NCI-H1092 treated with DMSO at 0.1 percent for 48 hours (cell line): Measurements from ENCODE around the gene NKX6-1.

Source experiments
- DNase-seq: peaks from one replicate; lab custom pipeline; 2025; lab: John Stamatoyannopoulos, UW

The NKX6-1 gene

DNA sequence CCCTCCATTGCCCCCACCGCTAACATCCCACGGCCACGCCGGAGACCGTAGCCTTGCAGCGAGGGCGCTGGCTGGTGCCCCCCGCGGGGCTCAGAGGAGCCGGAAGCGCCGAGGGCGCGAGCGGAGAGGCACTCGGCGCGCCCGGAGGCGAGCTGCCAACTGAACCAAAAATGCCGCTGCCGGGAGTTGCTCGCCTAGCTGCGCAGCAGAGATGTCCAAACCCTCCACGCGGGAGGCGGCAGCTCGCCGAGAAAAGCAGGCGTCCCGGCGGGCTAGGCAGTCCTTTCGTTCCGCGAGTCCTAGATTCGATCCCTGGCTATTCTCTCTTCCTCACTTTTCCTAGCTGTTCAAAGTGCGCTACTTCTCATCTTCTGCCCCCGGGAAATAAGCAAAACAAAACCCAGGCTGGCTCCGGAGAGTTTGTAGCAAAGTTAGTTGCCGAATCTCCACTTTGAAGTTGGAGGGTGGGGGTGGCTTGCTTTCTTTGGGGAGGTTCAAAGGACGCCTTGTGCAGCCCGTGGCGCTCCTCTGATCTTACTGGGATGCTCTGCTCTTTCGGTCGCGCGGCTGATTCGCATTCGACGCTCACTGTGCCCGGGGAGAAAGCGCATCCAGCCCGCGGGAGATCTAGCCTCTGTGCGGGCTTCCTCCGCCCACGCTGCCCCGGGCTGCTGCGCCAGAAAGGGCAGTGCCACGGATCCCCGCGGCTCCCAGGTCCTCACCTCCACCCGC, 723 bp downstream of the NKX6-1 start:
- DNase-seq = no peak

DNA sequence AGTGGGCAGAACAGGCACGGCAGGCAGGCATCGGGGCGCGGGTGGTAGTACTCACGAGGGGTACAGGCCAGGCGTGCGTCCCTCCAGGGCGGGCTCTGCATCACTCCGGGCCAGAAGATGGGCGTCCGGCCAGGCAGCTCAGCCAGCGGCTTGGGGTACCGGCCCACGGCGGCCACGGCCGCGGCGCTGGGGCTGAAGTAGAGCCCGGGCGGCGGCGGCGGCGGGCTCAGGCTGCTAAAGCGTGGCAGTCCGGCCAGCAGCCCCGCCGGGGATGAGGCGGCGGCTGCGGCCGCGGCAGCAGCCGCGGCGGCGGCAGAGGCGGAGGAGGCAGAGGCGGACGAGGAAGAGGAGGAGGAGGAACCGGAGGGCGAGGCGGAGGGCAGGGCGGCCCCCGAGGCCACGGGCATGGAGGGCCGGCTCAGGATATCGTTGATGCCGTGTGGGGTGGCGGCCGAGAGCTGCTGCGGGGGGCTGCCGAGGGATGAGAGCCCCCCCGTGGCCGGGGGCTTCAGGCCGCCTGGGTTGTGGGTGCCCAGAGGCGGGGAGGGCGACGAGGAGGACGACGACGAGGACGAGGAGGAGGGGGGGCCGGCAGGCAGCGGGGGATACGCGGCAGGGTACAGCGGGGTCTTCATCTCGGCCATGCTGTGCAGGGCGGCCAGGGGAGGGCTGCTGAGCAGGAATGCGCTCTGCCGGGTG, 1.4 kb downstream of the NKX6-1 start:
- DNase-seq = no peak

DNA sequence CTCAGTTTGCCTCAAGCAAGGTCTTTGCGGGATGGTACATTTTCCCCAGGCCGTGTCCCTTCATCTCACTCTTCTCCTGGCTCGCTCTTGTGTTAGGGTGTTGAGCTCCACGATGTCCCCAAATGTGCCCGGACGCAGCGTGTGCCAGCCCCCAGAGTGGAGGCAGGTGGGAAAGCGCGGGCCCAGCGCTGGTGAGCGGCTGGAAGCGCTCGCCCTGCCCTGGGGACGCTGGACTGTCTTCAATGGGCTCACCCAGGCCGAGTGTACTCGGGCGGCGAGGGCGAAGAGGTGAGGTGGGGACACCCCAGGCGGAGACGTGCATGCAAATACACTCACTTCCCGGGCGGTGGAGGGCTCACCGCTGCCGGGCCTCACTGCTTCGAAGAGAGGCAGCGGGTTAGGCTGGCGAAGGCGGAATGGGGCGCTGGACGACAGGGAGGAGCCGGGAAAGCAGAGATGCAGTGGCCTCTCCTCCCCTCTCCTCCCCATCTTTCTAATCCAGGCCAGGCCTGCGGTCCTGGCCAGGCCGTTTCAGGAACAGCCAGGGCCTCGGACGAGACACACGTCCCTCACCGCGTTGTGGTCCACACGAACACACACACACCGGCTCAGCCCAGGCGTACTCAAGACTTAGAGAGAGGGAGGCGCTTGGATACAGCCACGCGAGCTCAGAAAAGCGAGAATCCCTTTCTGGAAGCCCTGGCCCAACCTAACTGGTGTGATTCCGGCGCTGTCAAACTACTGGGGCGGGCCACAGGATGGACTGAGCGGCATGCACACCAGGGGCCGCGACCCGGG, 2.2 kb downstream of the NKX6-1 start:
- no peak for DNase-seq

- no peak for DNase-seq
These were observed 2.8 kb downstream of the NKX6-1 start for GRCh38 chr4:84496331-84496705.

DNA sequence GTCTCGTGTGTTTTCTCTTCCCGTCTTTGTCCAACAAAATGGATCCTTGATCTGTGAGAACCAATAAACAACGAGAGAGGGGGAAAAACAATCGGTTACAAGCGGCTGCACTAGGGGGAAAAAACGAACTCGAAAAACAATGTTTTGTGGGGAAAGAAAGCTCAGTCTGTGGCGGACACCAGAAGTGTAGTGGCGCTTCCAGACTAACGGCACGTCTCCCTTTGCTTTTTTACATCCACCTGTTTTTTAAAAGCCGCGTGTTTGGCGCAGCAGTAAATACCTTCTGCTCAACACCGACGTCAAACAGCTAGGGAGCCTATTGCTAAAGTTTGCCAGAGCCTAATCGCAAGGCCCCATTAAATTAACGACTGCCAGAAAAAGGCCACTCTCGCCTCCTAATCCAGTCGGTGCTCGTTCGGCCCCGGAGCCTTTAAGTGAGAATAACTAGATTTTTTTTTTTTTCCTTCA, 3.3 kb downstream of the NKX6-1 start:
- DNase-seq = no peak

- DNase-seq = no peak
These were observed 3.8 kb downstream of the NKX6-1 start for GRCh38 chr4:84495118-84495793.

- DNase-seq = no peak
These were observed 4.6 kb downstream of the NKX6-1 start for GRCh38 chr4:84494531-84494930.

- DNase-seq = no peak
These were observed 5.0 kb downstream of the NKX6-1 start for GRCh38 chr4:84494076-84494475.

GRCh38 chr4:84493092-84493850, 5.8 kb downstream of the NKX6-1 start:
- no peak for DNase-seq

- DNase-seq = no peak
These were observed 6.4 kb downstream of the NKX6-1 start for GRCh38 chr4:84492737-84493091.

- no peak for DNase-seq
These were observed 6.8 kb downstream of the NKX6-1 start for GRCh38 chr4:84492290-84492689.

- no peak for DNase-seq
These were observed 7.6 kb downstream of the NKX6-1 start for GRCh38 chr4:84491481-84491880.

GRCh38 chr4:84490663-84491062, 8.4 kb downstream of the NKX6-1 start:
- DNase-seq = no peak

DNA sequence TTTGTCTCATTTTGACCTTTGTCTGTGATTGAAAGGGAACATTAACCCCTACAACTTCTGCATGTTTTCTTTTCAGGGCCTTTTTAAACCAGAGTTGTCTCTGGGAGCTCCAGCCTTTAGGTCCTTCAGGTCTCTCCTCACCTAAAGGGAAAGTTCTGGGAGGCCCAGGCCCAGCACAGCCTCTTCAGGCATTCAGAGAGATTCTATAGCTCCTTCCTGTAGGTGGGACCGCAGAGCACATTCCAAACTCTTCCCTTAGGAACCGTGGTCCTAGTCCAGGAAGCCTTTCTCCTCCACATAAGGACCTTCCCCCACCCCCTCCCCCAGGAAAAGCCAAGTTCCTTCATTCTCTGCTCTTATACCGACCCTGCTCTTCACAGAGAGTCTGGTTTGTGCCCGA, 14.9 kb downstream of the NKX6-1 start:
- DNase-seq = no peak

DNA sequence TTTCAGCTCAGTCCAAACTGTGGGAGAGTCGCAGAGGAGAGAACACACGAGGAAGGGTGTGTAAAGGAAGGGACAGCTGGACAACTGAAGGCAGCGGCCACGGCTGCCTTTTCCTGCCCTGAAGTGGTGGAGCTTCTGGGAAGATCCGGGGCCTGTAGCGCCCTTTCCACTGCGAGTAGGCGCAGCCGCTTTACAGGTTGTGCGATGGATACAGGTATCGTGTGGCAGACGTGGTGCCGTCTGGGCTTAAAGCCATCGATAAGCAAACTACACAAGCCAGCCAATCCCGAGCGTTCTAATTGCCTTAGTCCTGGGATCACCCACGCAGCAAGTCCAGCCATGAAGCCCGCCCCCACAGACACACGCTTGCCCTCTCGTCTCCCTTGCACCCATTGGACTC, 15.4 kb downstream of the NKX6-1 start:
- no peak for DNase-seq

DNA sequence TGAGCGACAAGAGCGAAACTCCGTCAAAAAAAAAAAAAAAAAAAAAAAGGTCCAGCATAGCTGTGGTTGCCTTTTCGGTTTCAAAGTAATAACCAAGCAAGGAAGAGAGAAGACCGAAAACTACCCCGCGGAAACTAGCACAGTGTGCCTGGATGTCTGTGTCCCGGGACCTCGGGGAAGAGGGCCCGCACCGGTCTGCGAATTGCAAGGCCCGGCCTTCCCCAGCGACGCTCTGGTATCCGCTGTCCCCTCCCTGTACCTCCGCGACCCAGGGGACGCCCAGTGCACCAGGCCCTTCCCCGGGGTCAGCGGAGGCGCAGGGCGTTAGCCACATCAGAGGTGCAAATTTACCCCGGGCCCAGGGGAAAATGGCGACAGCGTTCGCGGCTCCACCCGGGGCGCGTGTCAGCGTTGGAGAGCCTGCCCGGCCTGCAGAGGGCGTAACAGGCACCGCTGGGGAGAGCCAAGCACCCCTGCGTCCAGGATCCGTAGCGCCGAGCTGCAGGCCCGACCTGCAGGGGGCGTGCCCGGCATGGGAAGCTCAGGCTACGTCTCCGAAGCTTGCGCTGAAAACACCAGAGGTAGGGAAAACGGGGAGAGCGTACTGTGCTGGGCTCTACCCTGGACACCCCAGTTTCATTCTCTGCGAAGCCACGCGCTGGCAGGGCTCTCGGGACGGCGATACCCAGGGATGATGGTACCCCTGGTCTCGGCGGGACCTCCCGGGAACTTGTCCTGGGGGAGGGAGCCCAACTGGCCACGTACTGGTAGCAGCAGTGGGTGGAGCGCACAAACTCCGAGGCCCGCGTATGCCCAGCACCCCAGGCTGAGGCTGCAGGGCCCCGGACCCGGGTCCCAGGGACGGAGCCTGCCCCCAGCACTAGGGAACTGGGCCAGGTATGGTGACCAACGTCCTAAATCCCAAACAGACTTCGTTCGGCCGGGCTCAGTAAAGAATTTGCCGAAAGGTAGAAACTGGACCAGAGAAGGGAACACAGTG, 16.2 kb downstream of the NKX6-1 start:
- DNase-seq = no peak

DNA sequence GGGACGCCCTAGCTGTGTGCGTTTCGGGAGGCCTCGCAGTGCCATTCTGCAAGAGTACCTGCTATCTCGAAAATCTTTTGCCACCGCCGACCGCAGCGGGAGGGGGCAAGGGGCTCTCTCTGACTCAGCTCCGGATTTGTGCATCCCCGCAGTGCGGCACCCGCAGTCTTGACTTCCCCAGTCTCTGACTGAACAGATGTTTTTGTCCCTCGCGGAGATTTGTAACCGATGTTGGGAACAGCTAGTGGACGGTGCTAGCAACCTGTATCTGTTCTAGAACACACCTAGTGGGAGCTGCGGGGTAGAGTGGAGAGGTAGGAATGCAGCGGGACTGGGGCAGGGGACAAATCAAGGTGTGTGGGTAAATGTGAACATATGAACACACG, 17.2 kb downstream of the NKX6-1 start:
- DNase-seq = no peak

DNA sequence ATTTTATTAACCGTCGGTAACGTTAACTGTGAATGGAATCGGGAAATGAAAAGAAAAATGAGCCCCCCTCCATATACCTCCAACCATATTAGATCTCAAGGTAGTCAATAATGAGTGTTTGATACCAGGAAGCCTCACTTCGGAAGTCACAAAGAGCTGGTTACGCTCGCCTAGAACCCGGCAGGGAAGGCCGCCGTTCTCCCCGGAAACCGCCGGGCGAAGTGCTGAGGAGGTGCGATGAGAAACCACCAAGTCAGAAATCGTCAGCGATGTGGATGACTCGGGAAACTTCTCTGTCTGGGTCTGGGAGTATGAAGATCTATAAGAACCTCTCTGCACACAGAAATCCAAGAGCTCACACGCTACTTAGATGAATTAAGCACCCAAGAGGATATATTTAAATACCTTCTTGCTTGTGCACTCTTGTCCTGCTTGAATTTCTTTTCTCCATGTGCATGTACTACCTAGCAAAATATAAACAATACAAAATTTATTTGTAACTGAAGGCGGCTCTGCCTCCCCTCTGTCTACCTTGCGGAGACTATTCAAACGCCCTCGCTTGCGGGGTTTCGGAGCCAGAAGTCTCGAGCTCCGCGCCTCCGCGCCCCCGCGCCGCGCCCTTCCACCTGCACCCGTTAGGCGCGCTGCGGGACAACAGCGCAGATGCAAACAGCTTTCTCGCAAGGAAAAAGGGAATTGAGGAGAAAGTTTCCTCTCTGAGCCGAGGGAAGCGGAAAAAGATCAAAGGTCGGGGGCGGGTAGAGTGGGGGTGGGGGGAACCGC, 17.8 kb downstream of the NKX6-1 start:
- no peak for DNase-seq

DNA sequence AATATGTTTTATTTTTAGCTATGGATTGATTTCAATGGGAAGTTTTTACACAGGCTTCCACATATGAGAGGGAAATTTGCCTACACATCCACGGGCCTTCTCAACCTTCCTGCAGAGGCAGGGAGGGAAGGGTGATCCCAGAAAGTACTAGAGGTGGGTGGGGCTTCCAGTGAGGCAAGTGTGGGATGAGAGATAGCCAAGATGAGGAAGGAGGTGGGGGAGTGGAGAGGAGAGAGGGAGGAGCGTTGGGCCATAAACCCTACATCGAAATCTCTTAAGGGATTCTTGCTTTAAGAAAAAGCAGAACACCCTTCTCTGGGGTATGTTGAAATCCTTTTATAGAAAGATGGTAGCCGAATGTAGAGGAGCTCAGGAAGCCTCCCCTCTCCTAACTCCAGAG, 19.0 kb downstream of the NKX6-1 start:
- no peak for DNase-seq

DNA sequence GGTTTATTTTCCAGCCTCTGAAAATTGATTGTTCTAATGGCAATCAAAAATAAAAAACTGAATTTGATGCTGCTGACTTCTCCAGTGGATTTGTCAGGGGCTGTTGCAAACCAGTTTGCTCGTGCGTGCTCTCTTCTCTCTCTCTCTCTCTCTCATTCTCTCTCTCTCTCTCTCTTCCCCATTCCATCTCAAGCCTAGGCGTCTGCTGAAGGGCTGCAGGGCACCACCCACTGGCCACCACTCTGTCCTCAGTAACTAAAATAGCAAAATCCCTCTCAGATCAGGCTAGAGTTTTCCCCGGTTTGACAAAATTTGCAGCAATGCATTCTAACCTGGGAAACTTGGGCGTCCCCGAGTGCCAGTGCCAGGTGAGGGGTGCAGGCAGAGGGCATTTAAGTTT, 19.4 kb downstream of the NKX6-1 start:
- DNase-seq = no peak
